GM19099 (cell line): ENCODE results near the gene NUPR1.

Experiments used
- POLR2A ChIP-seq: IDR thresholded peaks from 3 replicates; pipeline ENCODE4 v1.6.1; 2011; ENCODE audit warnings: low read depth; ENCODE audit not compliant: insufficient read length; ENCODE audit errors: extremely low read depth

The NUPR1 gene

GRCh38 chr16:28495795-28496749, 42.7 kb downstream of the NUPR1 start:
- TF ChIP-seq POLR2A: no peak

DNA sequence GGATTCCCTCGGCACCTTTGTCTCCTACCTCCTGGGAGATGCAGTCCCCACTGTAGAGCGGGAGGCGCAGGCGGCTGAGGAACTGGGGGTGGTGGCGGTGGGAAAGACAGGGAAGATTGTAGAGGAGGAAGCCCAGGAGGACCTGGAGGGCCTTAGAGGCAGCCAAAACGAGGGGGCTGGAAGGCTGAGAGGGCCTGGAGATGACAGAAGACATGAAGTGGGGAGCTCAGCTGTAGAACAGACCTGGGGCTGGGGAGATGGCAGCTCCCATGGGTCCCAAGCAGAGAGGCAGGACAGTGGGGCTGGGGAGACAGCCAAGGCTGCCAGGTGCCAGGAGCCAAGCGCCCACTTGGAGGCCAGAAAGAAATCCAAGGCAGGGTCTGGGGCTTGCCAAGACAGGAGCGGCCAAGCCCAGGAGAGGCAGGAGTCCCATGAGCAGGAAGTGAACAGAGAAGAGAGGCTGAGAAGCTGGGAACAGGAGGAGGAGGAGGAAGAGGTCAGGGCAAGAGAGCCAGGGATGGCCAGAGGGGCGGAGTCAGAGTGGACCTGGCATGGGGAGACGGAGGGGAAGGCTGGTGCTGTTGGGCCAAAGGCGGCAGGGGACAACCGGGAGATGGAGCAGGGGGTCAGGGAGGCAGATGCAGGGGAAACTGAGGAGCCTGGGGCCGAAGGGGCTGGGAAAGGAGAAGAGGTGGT, 43.5 kb downstream of the NUPR1 start:
- TF ChIP-seq POLR2A: no peak

GRCh38 chr16:28494121-28494851, 44.5 kb downstream of the NUPR1 start, which contains the start of gene APOBR:
TSS of gene APOBR (plus strand) at chr16:28494643. CDS start at chr16:28494682, 39 bp downstream.
- peak; percentile 77 for TF ChIP-seq POLR2A

DNA sequence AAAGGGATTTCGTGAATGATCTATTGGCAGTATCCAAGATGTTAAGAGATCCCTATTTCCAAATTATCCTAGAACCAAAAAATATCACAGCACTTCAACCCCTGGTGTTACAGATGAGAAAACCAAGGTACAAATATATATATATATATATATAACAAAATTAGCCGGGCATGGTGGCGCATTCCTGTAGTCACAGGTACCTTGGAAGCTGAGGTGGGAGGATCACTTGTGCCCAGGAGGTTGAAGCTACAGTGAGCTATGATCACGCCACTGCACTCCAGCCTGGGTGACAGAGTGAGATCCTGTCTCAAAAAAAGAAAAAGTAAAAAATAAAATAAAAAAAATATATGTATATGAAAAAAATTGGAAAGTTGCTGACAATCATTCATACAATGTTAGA, 46.3 kb downstream of the NUPR1 start:
- no peak for TF ChIP-seq POLR2A

DNA sequence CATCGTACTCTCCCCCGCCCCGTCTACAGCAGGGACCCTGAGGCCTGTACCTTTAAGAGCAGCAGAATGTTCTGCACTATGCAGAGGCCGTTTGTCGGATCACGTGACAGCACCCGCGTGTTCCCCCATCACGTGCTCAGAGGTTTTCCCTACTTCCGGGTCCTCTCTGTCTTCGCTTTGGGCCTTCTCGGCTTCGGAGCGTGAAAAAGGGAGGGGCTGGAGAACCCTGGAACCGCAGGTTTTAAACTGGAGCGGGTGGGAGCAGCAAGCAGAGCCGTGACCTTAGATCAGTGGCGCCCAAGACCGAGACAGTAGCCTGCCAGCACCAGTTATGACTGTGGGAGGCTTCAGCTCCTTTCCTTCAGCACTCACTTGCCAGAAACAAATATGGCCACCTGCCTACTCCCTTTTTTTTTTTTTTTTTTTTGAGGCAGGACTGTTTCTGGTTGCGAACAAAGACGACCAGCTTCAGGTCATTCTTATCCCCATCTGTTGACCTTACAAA, 46.8 kb downstream of the NUPR1 start, which contains the start of gene CLN3:
Gene CLN3 (minus strand): TSS at position 105 of the 505 bp plus-strand sequence. CDS start 315 bp downstream, outside the sequence.
- TF ChIP-seq POLR2A: peak; percentile 35

DNA sequence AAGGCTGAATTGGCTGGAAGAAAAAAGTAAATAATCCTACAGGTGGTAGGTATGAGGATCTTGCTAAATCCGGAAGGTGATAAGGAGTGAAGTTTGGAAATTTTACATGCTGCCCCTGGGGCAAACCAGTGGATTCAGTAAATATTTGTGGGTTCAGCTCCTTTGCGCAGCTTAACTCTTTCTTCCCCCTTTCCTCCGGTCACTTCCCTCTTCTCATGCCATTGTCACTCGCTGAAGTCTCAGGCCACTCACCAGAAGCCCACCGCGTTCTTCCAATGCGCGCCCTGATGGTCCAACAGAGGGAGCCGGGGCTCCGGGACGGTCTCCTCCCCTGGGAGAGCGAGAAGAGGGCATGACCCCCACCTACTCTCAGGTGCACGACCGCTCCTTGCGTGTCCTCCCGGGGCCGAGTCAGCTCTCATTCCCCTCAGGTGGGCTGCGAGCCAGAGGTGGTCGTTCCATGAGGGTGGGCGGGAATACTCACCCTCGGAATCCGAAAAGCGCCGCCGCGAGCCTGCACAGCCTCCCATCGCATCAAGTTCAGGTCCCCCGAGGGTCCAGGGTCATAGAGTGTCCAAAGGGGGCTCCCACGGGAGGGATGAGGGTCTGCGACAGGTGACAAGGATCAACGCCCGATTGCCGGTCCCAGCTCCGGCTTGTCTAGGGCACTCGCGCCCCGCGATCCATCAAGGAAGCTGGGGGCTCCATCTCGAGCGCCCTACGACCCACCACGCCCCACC, 47.4 kb downstream of the NUPR1 start:
- no peak for TF ChIP-seq POLR2A

- no peak for TF ChIP-seq POLR2A
Observed at GRCh38 chr16:28486266-28486665, 52.5 kb downstream of the NUPR1 start.
